HEK293T (cell line): ENCODE data around the gene NFAM1.

Experiments used
- CTBP1 ChIP-seq: fragments of 450-650 bp; IDR thresholded peaks from 2 replicates; pipeline ENCODE4 v1.6.1; 2016; ENCODE audit warnings: borderline replicate concordance
- FOXK2 ChIP-seq: fragments of 450-650 bp; IDR thresholded peaks from 2 replicates; pipeline ENCODE4 v1.6.1; 2016; ENCODE audit warnings: mild to moderate bottlenecking
- FOXM1 ChIP-seq: fragments of 450-650 bp; IDR thresholded peaks from 2 replicates; pipeline ENCODE4 v1.6.1; 2017; ENCODE audit warnings: mild to moderate bottlenecking, borderline replicate concordance
- HDGF ChIP-seq: fragments of 450-650 bp; IDR thresholded peaks from 2 replicates; pipeline ENCODE4 v1.6.1; 2017; ENCODE audit warnings: antibody characterized with exemption, borderline replicate concordance
- L3MBTL2 ChIP-seq: fragments of 450-650 bp; conservative IDR thresholded peaks from 2 replicates; pipeline ENCODE4 v1.6.1; 2016; ENCODE audit warnings: mild to moderate bottlenecking
- SP1 ChIP-seq: fragments of 450-650 bp; IDR thresholded peaks from 2 replicates; pipeline ENCODE4 v1.6.1; 2017
- ZNF384 ChIP-seq: fragments of 450-650 bp; IDR thresholded peaks from 2 replicates; pipeline ENCODE4 v1.6.1; 2016

DNA sequence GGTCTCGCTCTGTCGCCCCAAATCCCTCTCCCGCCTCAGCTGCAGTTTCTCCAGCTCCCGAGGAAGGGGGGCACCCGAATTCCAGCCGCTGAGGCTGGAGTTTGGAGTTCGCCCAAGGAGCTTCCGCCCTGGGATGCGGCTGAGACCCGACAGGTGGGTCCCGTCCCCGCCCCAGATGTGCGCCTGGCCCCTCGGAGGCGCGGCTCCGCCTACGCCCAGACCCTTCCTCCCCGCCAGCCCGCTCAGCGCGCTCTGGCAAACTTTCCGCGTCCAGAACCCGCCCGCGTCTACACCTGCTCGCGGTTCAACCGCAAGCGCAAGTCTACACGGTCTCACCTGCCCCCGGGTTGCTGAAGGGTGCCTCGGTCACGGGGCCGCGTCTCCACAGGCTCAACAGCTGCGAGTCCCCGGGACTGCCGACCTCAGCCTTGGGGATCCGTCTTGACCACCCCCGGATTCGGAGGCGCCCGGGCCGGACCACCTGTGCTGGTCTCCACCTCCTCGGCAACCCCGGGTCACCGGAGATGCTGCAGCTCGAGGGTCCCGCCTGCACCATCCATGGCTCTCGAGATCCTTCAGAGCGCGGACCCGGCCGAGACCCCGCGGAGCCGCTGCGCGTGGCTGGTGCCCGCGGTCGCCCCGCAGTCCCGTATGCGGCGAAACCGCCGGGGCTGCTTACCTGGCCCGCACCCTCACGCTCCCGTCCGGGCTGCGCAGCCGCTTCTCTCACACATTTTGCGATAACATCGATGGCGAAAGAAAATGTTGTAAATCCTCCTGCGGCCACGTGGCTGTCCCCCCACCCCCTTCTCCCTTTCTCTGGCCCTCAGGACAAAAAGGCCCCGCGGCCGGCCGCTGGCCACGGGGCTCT is 63.6 kb downstream of the NFAM1 start:
- TF ChIP-seq SP1 (no peak), HDGF (no peak), ZNF384 (no peak), L3MBTL2 (peak; percentile 73), CTBP1 (no peak), FOXK2 (no peak), FOXM1 (no peak)
